ENCODE measurements around the gene FAM120AOS.

The FAM120AOS gene

GRCh38 chr9:93413530-93413929 is 39.9 kb downstream of the FAM120AOS start:
- H3K4me3 ChIP-seq (replicated peaks; ENCODE audit: low read depth, low read length), result no peak overlapping the region
- no peak for DNase-seq (ENCODE audit: extremely low read depth, low read depth)
- TF ChIP-seq, protein P1, sequence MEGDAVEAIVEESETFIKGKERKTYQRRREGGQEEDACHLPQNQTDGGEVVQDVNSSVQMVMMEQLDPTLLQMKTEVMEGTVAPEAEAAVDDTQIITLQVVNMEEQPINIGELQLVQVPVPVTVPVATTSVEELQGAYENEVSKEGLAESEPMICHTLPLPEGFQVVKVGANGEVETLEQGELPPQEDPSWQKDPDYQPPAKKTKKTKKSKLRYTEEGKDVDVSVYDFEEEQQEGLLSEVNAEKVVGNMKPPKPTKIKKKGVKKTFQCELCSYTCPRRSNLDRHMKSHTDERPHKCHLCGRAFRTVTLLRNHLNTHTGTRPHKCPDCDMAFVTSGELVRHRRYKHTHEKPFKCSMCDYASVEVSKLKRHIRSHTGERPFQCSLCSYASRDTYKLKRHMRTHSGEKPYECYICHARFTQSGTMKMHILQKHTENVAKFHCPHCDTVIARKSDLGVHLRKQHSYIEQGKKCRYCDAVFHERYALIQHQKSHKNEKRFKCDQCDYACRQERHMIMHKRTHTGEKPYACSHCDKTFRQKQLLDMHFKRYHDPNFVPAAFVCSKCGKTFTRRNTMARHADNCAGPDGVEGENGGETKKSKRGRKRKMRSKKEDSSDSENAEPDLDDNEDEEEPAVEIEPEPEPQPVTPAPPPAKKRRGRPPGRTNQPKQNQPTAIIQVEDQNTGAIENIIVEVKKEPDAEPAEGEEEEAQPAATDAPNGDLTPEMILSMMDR (IDR thresholded peaks at IDR 0.05; ENCODE audit: low read depth, low read length, missing control alignments), result no peak

DNA sequence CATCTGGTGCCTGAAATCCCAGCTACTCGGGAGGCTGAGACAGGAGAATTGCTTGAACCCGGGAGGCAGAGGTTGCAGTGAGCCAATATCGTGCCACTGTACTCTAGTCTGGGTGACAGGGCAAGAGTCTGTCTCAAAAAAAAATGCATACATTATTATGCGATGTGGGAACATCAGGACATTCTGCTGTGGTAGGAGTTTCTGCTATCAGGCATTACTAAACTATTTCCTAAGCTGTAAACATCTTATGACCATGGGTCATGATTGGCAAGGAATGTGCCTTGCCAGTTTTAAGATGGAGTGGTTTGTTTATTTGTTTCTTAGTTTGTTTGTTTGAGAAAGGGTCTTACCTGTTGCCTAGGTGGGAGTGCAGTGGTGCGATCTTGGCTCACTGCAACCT is 47.0 kb downstream of the FAM120AOS start:
- DNase-seq (ENCODE audit: extremely low read depth, low read depth), result no peak
- TF ChIP-seq, protein P1 (IDR thresholded peaks at IDR 0.05; ENCODE audit: low read depth, low read length, missing control alignments), result no peak
- H3K4me3 ChIP-seq (replicated peaks; ENCODE audit: low read depth, low read length), result no peak overlapping the region

- TF ChIP-seq, protein P1 (IDR thresholded peaks at IDR 0.05; ENCODE audit: low read depth, low read length, missing control alignments), result no peak
- H3K4me3 ChIP-seq (replicated peaks; ENCODE audit: low read depth, low read length), result no peak overlapping the region
- no peak for DNase-seq (ENCODE audit: extremely low read depth, low read depth)
Observed at GRCh38 chr9:93398471-93398870, 54.9 kb downstream of the FAM120AOS start.

DNA sequence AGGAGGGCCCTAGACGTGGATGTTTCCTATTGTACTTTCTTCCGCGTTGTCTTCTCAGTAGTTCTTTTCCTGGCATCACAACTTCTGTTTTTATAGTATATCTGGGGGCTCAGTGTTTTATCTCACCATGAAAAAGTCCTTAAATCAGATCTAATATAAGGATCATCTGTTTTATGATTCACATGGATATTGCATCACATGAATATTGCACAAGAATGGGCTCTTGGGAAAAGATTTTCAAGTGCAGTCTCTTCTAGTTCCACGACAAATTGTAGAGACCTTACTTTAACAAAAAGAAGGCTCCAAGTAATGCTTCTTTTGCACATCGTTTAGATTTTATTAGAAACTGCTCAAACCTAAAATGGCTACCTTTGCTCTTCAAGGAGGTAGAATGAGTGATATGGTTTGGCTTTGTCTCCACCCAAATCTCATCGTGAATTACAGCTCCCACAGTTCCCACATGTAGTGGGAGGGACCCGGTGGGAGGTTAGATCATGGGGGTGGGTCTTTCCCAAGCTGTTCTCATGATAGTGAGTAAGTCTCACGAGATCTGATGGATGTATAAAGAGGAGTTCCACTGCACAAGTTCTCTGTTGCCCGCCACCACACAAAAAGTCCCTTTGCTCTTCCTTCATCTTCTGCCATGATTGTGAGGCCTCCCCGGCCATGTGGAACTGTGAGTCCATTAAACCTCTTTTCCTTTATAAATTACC is 55.6 kb downstream of the FAM120AOS start:
- no peak for DNase-seq (ENCODE audit: extremely low read depth, low read depth)
- H3K4me3 ChIP-seq (replicated peaks; ENCODE audit: low read depth, low read length), result no peak overlapping the region
- TF ChIP-seq, protein P1 (IDR thresholded peaks at IDR 0.05; ENCODE audit: low read depth, low read length, missing control alignments), result no peak
